GM21381 (cell line): Measurements from ENCODE around the gene AQP12A.

Source experiments
- ATAC-seq: cut with Tn5 transposase; IDR thresholded peaks from one replicate; pipeline ENCODE4 v1.9.1; 2021; ENCODE audit warnings: mild to moderate bottlenecking, moderate library complexity; ENCODE audit not compliant: unreplicated experiment

AQP12A gene

GRCh38 chr2:240719676-240720545, 28.2 kb downstream of the AQP12A start:
- no peak for ATAC-seq

- no peak for ATAC-seq
Observed at GRCh38 chr2:240720686-240721595, 29.3 kb downstream of the AQP12A start.

GRCh38 chr2:240721596-240722180, 30.0 kb downstream of the AQP12A start:
- no peak for ATAC-seq

GRCh38 chr2:240722376-240722775, 30.7 kb downstream of the AQP12A start:
- ATAC-seq = no peak

GRCh38 chr2:240722796-240723735, 31.4 kb downstream of the AQP12A start:
- ATAC-seq = no peak

- ATAC-seq = no peak
Observed at GRCh38 chr2:240723851-240724250, 32.2 kb downstream of the AQP12A start.

- ATAC-seq = no peak
Observed at GRCh38 chr2:240724431-240724830, 32.8 kb downstream of the AQP12A start.

- ATAC-seq = no peak
Observed at GRCh38 chr2:240725266-240725665, 33.6 kb downstream of the AQP12A start.

GRCh38 chr2:240725671-240726070, 34.0 kb downstream of the AQP12A start:
- no peak for ATAC-seq

- ATAC-seq = no peak
Observed at GRCh38 chr2:240726876-240727275, 35.2 kb downstream of the AQP12A start.

GRCh38 chr2:240727439-240727838, 35.8 kb downstream of the AQP12A start:
- ATAC-seq = no peak

- no peak for ATAC-seq
Observed at GRCh38 chr2:240727913-240728312, 36.2 kb downstream of the AQP12A start.

- no peak for ATAC-seq
Observed at GRCh38 chr2:240728361-240728760, 36.7 kb downstream of the AQP12A start.

GRCh38 chr2:240728827-240729226, 37.2 kb downstream of the AQP12A start:
- no peak for ATAC-seq

- no peak for ATAC-seq
Observed at GRCh38 chr2:240730501-240731177, 39.0 kb downstream of the AQP12A start.

- ATAC-seq = no peak
Observed at GRCh38 chr2:240731178-240731545, 39.5 kb downstream of the AQP12A start.

GRCh38 chr2:240732184-240732583, 40.5 kb downstream of the AQP12A start:
- ATAC-seq = no peak

GRCh38 chr2:240732911-240733622, 41.4 kb downstream of the AQP12A start:
- no peak for ATAC-seq
